H1 (cell line): ENCODE data around the gene SYT2. TPM values are rescaled to one million over a fixed set of nuclear protein-coding genes. Genes with fewer than 3 reads are reported as not detected.

Source experiments
- GTF2F1 ChIP-seq: IDR thresholded peaks from 2 replicates; pipeline ENCODE4 v1.6.1; 2012; ENCODE audit warnings: low read depth, low read length, improper control_type of control experiment, borderline replicate concordance
- SAP30 ChIP-seq: fragments of 300-600 bp; sonication (generic); IDR thresholded peaks from 2 replicates; pipeline ENCODE4 v1.7.1; 2012; ENCODE audit warnings: low read length, moderate library complexity, mild to moderate bottlenecking, inconsistent platforms; ENCODE audit not compliant: insufficient read depth, insufficient replicate concordance
- polyA plus RNA-seq, 7 experiments: library from polyadenylated mRNA; depleted of rRNA in 3 of 7; stranded (reverse) in 5 of 7; unstranded in 2 of 7; fragments of >200 nt in 5 of 7; fragments of 200-250 nt in 2 of 7; gene quantifications; 1 replicate in 5 of 7; 2 replicates in 1 of 7; 4 replicates in 1 of 7; pipeline versions ENCODE4 v1.2.1 to v1.2.3, GENCODE V29; 2011 to 2013; ENCODE audit warnings: missing spikeins in 2 of 7, mixed read lengths in 2 of 7
- total RNA-seq: library from RNA; stranded (reverse); fragmentation: NEBNext Ultra II Directional; extraction: Animal tissue kit (Norgen Biotek cat#: 25700); gene quantifications from 2 replicates; pipeline ENCODE4 v1.2.1, GENCODE V29; 2021
- TF ChIP-seq, protein P1 (sequence below): IDR thresholded peaks from 2 replicates; pipeline ENCODE4 v1.6.1; 2012; ENCODE audit warnings: inconsistent platforms
- TF ChIP-seq, protein P2 (sequence below): IDR thresholded peaks from 2 replicates; pipeline ENCODE4 v1.6.1; 2012; ENCODE audit warnings: low read length, inconsistent platforms

The SYT2 gene
- total and polyA plus RNA-seq, 2 of the 8 experiments (the other 6 are each of a cell fraction or from before 2014, with no cell fraction given), result 2.8 to 11.0 TPM

DNA sequence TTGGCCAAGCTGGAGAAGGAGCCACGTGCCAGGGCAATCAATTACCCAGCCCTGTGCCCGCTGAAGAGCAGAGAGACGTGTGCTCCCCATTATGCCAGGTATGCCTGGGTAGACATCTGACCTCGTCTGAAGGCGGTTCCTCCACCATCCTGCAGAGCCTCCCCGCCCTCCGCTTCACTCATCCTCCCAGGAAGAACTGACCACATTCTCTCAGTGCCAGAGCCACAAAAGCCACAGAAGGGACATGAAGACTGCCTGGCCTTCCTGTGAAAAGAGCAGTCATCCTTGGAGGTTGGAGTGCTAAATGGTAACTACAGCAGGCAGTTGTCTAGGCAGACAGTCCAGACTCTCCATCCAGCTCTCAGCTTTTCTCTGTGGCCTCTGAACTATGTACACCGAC is 12.0 kb downstream of the SYT2 start (continued):
- TF ChIP-seq, protein P1, sequence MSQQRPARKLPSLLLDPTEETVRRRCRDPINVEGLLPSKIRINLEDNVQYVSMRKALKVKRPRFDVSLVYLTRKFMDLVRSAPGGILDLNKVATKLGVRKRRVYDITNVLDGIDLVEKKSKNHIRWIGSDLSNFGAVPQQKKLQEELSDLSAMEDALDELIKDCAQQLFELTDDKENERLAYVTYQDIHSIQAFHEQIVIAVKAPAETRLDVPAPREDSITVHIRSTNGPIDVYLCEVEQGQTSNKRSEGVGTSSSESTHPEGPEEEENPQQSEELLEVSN, result no peak
- TF ChIP-seq GTF2F1 (no peak), SAP30 (no peak)
- TF ChIP-seq, protein P2, sequence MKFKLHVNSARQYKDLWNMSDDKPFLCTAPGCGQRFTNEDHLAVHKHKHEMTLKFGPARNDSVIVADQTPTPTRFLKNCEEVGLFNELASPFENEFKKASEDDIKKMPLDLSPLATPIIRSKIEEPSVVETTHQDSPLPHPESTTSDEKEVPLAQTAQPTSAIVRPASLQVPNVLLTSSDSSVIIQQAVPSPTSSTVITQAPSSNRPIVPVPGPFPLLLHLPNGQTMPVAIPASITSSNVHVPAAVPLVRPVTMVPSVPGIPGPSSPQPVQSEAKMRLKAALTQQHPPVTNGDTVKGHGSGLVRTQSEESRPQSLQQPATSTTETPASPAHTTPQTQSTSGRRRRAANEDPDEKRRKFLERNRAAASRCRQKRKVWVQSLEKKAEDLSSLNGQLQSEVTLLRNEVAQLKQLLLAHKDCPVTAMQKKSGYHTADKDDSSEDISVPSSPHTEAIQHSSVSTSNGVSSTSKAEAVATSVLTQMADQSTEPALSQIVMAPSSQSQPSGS, result no peak
